GM23338 (cell line): ENCODE measurements around the gene RSPO1. TPM values are rescaled to one million over a fixed set of nuclear protein-coding genes. Genes with fewer than 3 reads are reported as not detected.

ENCODE experiments used
- ATAC-seq: fragments of 200-7000 bp; cut with Tn5 transposase; 3 replicates; pipeline ENCODE4 v1.9.1; 2020
- DNase-seq: peaks from one replicate; pipeline ENCODE4 v3.0.0-alpha.2; 2015; ENCODE audit warnings: low spot score
- H2AFZ ChIP-seq: fragments of 200-600 bp; sonication (generic); 2 replicates; pipeline ENCODE4 v1.8.0; 2016; ENCODE audit warnings: antibody characterized with exemption, mild to moderate bottlenecking, moderate library complexity
- H3F3A ChIP-seq: fragments of 200-600 bp; sonication (generic); replicated peaks from 2 replicates; pipeline ENCODE4 v1.8.0; 2017; ENCODE audit warnings: antibody characterized with exemption, mixed run types, low read depth
- H3K27ac ChIP-seq: fragments of 200-600 bp; sonication (generic); 2 replicates; pipeline ENCODE4 v1.6.1; 2016; ENCODE audit warnings: low read depth
- H3K27me3 ChIP-seq: fragments of 200-600 bp; sonication (generic); 2 replicates; pipeline ENCODE4 v1.8.0; 2016; ENCODE audit warnings: mild to moderate bottlenecking, mixed run types, moderate library complexity; ENCODE audit not compliant: insufficient read depth
- H3K36me3 ChIP-seq: fragments of 200-600 bp; sonication (generic); 2 replicates; pipeline ENCODE4 v1.8.0; 2016; ENCODE audit warnings: mild to moderate bottlenecking; ENCODE audit not compliant: insufficient read depth
- H3K4me1 ChIP-seq: fragments of 200-600 bp; sonication (generic); 2 replicates; pipeline ENCODE4 v1.8.0; 2016; ENCODE audit warnings: mild to moderate bottlenecking, moderate library complexity; ENCODE audit not compliant: insufficient read depth
- H3K4me2 ChIP-seq: fragments of 200-600 bp; sonication (generic); 2 replicates; pipeline ENCODE4 v1.7.1; 2017; ENCODE audit warnings: mixed run types
- H3K4me3 ChIP-seq: fragments of 200-600 bp; sonication (generic); 2 replicates; pipeline ENCODE4 v1.6.1; 2016; ENCODE audit warnings: mixed run types
- H3K79me2 ChIP-seq: fragments of 200-600 bp; sonication (generic); replicated peaks from 2 replicates; pipeline ENCODE4 v1.8.0; 2017; ENCODE audit warnings: mild to moderate bottlenecking; ENCODE audit not compliant: insufficient read depth
- H3K9me2 ChIP-seq: fragments of 200-600 bp; sonication (generic); 2 replicates; pipeline ENCODE4 v1.8.0; 2017; ENCODE audit not compliant: insufficient read depth
- H4K20me1 ChIP-seq: fragments of 200-600 bp; sonication (generic); replicated peaks from 2 replicates; pipeline ENCODE4 v1.8.0; 2017; ENCODE audit warnings: mild to moderate bottlenecking; ENCODE audit not compliant: insufficient read depth
- H3K27ac Mint-ChIP-seq: 2 replicates; pipeline ENCODE4 v1.8.0; 2020; ENCODE audit warnings: inconsistent platforms, mild to moderate bottlenecking, moderate library complexity, mixed read lengths
- H3K27me3 Mint-ChIP-seq: 3 replicates; pipeline ENCODE4 v1.8.0; 2022; ENCODE audit warnings: low read depth, mild to moderate bottlenecking, moderate library complexity, mixed read lengths, inconsistent platforms; ENCODE audit not compliant: insufficient read depth, poor library complexity
- H3K36me3 Mint-ChIP-seq: 3 replicates; pipeline ENCODE4 v1.8.0; 2021; ENCODE audit warnings: low read depth, mild to moderate bottlenecking, inconsistent platforms, moderate library complexity, mixed read lengths
- H3K4me1 Mint-ChIP-seq: 3 replicates; pipeline ENCODE4 v1.8.0; 2020; ENCODE audit warnings: mild to moderate bottlenecking, inconsistent platforms, mixed read lengths
- H3K4me3 Mint-ChIP-seq: 3 replicates; pipeline ENCODE4 v1.8.0; 2021; ENCODE audit warnings: moderate library complexity, mild to moderate bottlenecking, inconsistent platforms, mixed read lengths
- H3K9me3 Mint-ChIP-seq: 3 replicates; pipeline ENCODE4 v1.8.0; 2020; ENCODE audit warnings: moderate library complexity, mild to moderate bottlenecking, inconsistent platforms, mixed read lengths
- CREB1 ChIP-seq: fragments of 250-450 bp; sonication (Bioruptor Pico); IDR thresholded peaks from 2 replicates; pipeline ENCODE4 v1.5.0; 2020; ENCODE audit warnings: low read depth, mild to moderate bottlenecking, moderate library complexity
- EZH2 ChIP-seq: fragments of 200-600 bp; sonication (generic); IDR thresholded peaks from one replicate; pipeline ENCODE4 v1.8.0; 2017; ENCODE audit warnings: antibody characterized with exemption, mild to moderate bottlenecking, low read depth; ENCODE audit not compliant: unreplicated experiment
- EZH2phosphoT487 ChIP-seq: fragments of 200-600 bp; sonication (generic); IDR thresholded peaks from one replicate; pipeline ENCODE4 v1.8.1; 2018; ENCODE audit warnings: antibody characterized with exemption; ENCODE audit not compliant: unreplicated experiment
- JUNB ChIP-seq: IDR thresholded peaks from one replicate; pipeline ENCODE4 v1.6.1; 2016; ENCODE audit warnings: antibody characterized with exemption; ENCODE audit not compliant: unreplicated experiment
- NANOG ChIP-seq: IDR thresholded peaks from 2 replicates; pipeline ENCODE4 v1.6.1; 2016; ENCODE audit warnings: antibody characterized with exemption, borderline replicate concordance
- POLR2AphosphoS5 ChIP-seq: IDR thresholded peaks from 2 replicates; pipeline ENCODE4 v1.6.1; 2016; ENCODE audit warnings: antibody characterized with exemption, low read depth
- STAT1 ChIP-seq: IDR thresholded peaks from one replicate; pipeline ENCODE4 v1.6.1; 2016; ENCODE audit warnings: antibody characterized with exemption; ENCODE audit not compliant: unreplicated experiment
- ZNF114 ChIP-seq: fragments of 250-450 bp; sonication (Bioruptor Pico); IDR thresholded peaks from 2 replicates; pipeline ENCODE4 v1.5.0; 2020; ENCODE audit warnings: mild to moderate bottlenecking, moderate library complexity
- ZNF331 ChIP-seq: fragments of 250-450 bp; sonication (Bioruptor Pico); IDR thresholded peaks from 2 replicates; pipeline ENCODE4 v1.5.0; 2020; ENCODE audit warnings: low read depth, mild to moderate bottlenecking, moderate library complexity
- polyA plus RNA-seq: library from polyadenylated mRNA; unstranded; fragments of >200 nt; fragmentation: Nextera tagmentation; extraction: Ambion mirVana; gene quantifications from 2 replicates; pipeline ENCODE4 v1.2.1, GENCODE V29; 2016
- total RNA-seq: library from RNA; depleted of rRNA; stranded (reverse); fragments of >200 nt; shearing (Covaris generic); gene quantifications from 2 replicates; pipeline ENCODE4 v1.2.3, GENCODE V29; 2014
- TF ChIP-seq, protein P1 (sequence below), 2 experiments: fragments of 200-600 bp in 1 of 2; sonication (generic) in 1 of 2; conservative IDR thresholded peaks; 2 replicates each; pipeline versions ENCODE4 v1.5.1 to v1.6.1; 2016 to 2017; ENCODE audit warnings: antibody characterized with exemption in 2 of 2, low read depth in 2 of 2, mild to moderate bottlenecking in 2 of 2, moderate library complexity in 1 of 2
- TF ChIP-seq, protein P2 (sequence below): fragments of 250-450 bp; sonication (Bioruptor Pico); IDR thresholded peaks from 2 replicates; pipeline ENCODE4 v1.5.0; 2020; ENCODE audit warnings: mild to moderate bottlenecking, moderate library complexity
- TF ChIP-seq, protein P3 (sequence below): IDR thresholded peaks from one replicate; pipeline ENCODE4 v1.6.1; 2018; ENCODE audit warnings: antibody characterized with exemption; ENCODE audit not compliant: unreplicated experiment
- TF ChIP-seq, protein P4 (sequence below): IDR thresholded peaks from 2 replicates; pipeline ENCODE4 v1.6.1; 2016; ENCODE audit warnings: antibody characterized with exemption

RSPO1 gene
- total and polyA plus RNA-seq, 2 experiments from 2014 or later = 0.11 TPM; not detected in 1

DNA sequence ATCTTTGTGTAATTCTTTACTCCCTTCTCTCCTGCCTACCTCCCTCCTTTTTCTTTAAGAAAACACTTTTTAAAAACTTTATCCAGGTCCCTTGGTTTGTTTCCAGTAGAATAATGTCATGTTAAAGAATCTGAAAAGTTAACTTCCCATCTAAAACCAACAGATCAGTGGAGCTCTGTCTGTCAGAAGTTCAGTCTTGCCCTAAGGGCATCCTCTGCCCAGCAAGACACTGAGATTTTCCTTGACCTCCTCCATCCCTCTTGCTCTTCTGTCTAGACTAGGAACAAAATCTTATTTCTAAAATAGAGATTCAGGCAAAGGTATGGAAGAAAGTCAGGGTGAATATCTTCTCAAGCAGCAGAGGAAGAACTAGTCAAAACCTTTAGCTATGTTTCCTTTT lies 33.3 kb downstream of the RSPO1 start:
- H3K4me3 ChIP-seq = no peak overlapping the region
- no peak overlapping the region for H3K27ac Mint-ChIP-seq
- peaks cover 6% of the 10 kb centered on the region for H3K27me3 Mint-ChIP-seq
- H3K9me3 Mint-ChIP-seq = no peaks in the 10 kb centered on the region
- TF ChIP-seq NANOG (no peak), ZNF114 (no peak), ZNF331 (CRISPR knock-in tag) (no peak), EZH2 (no peak), CREB1 (CRISPR knock-in tag) (no peak), JUNB (no peak), POLR2AphosphoS5 (no peak), EZH2phosphoT487 (no peak), STAT1 (no peak)
- TF ChIP-seq, protein P1, sequence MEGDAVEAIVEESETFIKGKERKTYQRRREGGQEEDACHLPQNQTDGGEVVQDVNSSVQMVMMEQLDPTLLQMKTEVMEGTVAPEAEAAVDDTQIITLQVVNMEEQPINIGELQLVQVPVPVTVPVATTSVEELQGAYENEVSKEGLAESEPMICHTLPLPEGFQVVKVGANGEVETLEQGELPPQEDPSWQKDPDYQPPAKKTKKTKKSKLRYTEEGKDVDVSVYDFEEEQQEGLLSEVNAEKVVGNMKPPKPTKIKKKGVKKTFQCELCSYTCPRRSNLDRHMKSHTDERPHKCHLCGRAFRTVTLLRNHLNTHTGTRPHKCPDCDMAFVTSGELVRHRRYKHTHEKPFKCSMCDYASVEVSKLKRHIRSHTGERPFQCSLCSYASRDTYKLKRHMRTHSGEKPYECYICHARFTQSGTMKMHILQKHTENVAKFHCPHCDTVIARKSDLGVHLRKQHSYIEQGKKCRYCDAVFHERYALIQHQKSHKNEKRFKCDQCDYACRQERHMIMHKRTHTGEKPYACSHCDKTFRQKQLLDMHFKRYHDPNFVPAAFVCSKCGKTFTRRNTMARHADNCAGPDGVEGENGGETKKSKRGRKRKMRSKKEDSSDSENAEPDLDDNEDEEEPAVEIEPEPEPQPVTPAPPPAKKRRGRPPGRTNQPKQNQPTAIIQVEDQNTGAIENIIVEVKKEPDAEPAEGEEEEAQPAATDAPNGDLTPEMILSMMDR (conservative IDR thresholded peaks at IDR 0.05; ENCODE audit: low read depth in 2 of 2) = no peak
- TF ChIP-seq, protein P2, sequence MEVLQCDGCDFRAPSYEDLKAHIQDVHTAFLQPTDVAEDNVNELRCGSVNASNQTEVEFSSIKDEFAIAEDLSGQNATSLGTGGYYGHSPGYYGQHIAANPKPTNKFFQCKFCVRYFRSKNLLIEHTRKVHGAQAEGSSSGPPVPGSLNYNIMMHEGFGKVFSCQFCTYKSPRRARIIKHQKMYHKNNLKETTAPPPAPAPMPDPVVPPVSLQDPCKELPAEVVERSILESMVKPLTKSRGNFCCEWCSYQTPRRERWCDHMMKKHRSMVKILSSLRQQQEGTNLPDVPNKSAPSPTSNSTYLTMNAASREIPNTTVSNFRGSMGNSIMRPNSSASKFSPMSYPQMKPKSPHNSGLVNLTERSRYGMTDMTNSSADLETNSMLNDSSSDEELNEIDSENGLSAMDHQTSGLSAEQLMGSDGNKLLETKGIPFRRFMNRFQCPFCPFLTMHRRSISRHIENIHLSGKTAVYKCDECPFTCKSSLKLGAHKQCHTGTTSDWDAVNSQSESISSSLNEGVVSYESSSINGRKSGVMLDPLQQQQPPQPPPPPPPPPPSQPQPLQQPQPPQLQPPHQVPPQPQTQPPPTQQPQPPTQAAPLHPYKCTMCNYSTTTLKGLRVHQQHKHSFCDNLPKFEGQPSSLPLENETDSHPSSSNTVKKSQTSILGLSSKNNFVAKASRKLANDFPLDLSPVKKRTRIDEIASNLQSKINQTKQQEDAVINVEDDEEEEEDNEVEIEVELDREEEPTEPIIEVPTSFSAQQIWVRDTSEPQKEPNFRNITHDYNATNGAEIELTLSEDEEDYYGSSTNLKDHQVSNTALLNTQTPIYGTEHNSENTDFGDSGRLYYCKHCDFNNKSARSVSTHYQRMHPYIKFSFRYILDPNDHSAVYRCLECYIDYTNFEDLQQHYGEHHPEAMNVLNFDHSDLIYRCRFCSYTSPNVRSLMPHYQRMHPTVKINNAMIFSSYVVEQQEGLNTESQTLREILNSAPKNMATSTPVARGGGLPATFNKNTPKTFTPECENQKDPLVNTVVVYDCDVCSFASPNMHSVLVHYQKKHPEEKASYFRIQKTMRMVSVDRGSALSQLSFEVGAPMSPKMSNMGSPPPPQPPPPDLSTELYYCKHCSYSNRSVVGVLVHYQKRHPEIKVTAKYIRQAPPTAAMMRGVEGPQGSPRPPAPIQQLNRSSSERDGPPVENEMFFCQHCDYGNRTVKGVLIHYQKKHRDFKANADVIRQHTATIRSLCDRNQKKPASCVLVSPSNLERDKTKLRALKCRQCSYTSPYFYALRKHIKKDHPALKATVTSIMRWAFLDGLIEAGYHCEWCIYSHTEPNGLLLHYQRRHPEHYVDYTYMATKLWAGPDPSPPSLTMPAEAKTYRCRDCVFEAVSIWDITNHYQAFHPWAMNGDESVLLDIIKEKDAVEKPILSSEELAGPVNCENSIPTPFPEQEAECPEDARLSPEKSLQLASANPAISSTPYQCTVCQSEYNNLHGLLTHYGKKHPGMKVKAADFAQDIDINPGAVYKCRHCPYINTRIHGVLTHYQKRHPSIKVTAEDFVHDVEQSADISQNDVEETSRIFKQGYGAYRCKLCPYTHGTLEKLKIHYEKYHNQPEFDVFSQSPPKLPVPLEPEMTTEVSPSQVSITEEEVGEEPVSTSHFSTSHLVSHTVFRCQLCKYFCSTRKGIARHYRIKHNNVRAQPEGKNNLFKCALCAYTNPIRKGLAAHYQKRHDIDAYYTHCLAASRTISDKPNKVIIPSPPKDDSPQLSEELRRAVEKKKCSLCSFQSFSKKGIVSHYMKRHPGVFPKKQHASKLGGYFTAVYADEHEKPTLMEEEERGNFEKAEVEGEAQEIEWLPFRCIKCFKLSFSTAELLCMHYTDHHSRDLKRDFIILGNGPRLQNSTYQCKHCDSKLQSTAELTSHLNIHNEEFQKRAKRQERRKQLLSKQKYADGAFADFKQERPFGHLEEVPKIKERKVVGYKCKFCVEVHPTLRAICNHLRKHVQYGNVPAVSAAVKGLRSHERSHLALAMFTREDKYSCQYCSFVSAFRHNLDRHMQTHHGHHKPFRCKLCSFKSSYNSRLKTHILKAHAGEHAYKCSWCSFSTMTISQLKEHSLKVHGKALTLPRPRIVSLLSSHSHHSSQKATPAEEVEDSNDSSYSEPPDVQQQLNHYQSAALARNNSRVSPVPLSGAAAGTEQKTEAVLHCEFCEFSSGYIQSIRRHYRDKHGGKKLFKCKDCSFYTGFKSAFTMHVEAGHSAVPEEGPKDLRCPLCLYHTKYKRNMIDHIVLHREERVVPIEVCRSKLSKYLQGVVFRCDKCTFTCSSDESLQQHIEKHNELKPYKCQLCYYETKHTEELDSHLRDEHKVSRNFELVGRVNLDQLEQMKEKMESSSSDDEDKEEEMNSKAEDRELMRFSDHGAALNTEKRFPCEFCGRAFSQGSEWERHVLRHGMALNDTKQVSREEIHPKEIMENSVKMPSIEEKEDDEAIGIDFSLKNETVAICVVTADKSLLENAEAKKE (CRISPR knock-in tag) = no peak
- TF ChIP-seq, protein P3, sequence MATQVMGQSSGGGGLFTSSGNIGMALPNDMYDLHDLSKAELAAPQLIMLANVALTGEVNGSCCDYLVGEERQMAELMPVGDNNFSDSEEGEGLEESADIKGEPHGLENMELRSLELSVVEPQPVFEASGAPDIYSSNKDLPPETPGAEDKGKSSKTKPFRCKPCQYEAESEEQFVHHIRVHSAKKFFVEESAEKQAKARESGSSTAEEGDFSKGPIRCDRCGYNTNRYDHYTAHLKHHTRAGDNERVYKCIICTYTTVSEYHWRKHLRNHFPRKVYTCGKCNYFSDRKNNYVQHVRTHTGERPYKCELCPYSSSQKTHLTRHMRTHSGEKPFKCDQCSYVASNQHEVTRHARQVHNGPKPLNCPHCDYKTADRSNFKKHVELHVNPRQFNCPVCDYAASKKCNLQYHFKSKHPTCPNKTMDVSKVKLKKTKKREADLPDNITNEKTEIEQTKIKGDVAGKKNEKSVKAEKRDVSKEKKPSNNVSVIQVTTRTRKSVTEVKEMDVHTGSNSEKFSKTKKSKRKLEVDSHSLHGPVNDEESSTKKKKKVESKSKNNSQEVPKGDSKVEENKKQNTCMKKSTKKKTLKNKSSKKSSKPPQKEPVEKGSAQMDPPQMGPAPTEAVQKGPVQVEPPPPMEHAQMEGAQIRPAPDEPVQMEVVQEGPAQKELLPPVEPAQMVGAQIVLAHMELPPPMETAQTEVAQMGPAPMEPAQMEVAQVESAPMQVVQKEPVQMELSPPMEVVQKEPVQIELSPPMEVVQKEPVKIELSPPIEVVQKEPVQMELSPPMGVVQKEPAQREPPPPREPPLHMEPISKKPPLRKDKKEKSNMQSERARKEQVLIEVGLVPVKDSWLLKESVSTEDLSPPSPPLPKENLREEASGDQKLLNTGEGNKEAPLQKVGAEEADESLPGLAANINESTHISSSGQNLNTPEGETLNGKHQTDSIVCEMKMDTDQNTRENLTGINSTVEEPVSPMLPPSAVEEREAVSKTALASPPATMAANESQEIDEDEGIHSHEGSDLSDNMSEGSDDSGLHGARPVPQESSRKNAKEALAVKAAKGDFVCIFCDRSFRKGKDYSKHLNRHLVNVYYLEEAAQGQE = no peak
- TF ChIP-seq, protein P4, sequence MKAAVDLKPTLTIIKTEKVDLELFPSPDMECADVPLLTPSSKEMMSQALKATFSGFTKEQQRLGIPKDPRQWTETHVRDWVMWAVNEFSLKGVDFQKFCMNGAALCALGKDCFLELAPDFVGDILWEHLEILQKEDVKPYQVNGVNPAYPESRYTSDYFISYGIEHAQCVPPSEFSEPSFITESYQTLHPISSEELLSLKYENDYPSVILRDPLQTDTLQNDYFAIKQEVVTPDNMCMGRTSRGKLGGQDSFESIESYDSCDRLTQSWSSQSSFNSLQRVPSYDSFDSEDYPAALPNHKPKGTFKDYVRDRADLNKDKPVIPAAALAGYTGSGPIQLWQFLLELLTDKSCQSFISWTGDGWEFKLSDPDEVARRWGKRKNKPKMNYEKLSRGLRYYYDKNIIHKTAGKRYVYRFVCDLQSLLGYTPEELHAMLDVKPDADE = no peak
- H4K20me1 ChIP-seq = no peaks in the 10 kb centered on the region
- no peaks in the 10 kb centered on the region for H3K36me3 Mint-ChIP-seq
- H3K79me2 ChIP-seq = no peaks in the 10 kb centered on the region
- ATAC-seq = no peak
- H3K4me3 Mint-ChIP-seq = no peak overlapping the region
- H3F3A ChIP-seq = no peaks in the 10 kb centered on the region
- no peaks in the 10 kb centered on the region for H3K4me1 ChIP-seq
- no peaks in the 10 kb centered on the region; the same call in 1 of the 2 replicates for H3K27me3 ChIP-seq
- DNase-seq = no peak
- no peaks in the 10 kb centered on the region for H3K4me1 Mint-ChIP-seq
- no peaks in the 10 kb centered on the region for H3K36me3 ChIP-seq
- H2AFZ ChIP-seq = no peak overlapping the region
- H3K9me2 ChIP-seq = no peaks in the 10 kb centered on the region
- no peak overlapping the region for H3K27ac ChIP-seq
- H3K4me2 ChIP-seq = no peak overlapping the region
